DND-41 (cell line): ENCODE measurements around the gene FAM3B.

Source experiments
- CTCF ChIP-seq: IDR thresholded peaks from 2 replicates; pipeline ENCODE4 v1.5.1; 2012; ENCODE audit warnings: borderline replicate concordance, low read length, moderate library complexity, mild to moderate bottlenecking; ENCODE audit not compliant: poor library complexity, severe bottlenecking; ENCODE audit errors: extremely low read depth
- EZH2 ChIP-seq: IDR thresholded peaks from 3 replicates; pipeline ENCODE4 v1.6.1; 2012; ENCODE audit warnings: borderline replicate concordance, low read depth, mild to moderate bottlenecking, moderate library complexity, low read length, inconsistent platforms; ENCODE audit not compliant: severe bottlenecking

- TF ChIP-seq CTCF (no peak), EZH2 (no peak)
These were observed 46.2 kb downstream of the FAM3B start for GRCh38 chr21:41362605-41363369.
